BJ (cell line): ENCODE measurements around the gene RLN3. TPM values are rescaled to one million over a fixed set of nuclear protein-coding genes. Genes with fewer than 3 reads are reported as not detected.

Experiments used
- CTCF ChIA-PET: fragments of 350-600 bp; formaldehyde crosslinking; extraction: SDS; loops from one replicate; lab custom pipeline; 2021; ENCODE audit warnings: antibody characterized with exemption, inconsistent platforms; lab: Yijun Ruan, JAX
- POLR2A ChIA-PET: fragments of 300-600 bp; sonication (Branson Sonifier 250); formaldehyde crosslinking; extraction: SDS; loops from one replicate; lab custom pipeline; 2021; ENCODE audit warnings: antibody characterized with exemption; lab: Charles Lee
- DNase-seq: peaks from one replicate; pipeline ENCODE4 v3.0.0-alpha.2; 2011; ENCODE audit warnings: low read depth
- H3K27me3 ChIP-seq: 2 replicates; pipeline ENCODE4 v1.6.0; 2011; ENCODE audit warnings: low read length; ENCODE audit not compliant: control insufficient read depth, insufficient read depth
- H3K36me3 ChIP-seq: 2 replicates; pipeline ENCODE4 v1.5.1; 2011; ENCODE audit warnings: low read length; ENCODE audit not compliant: control insufficient read depth, insufficient read depth
- H3K4me3 ChIP-seq: 2 replicates; pipeline ENCODE4 v1.5.1; 2011; ENCODE audit warnings: low read depth, mild to moderate bottlenecking, control low read depth, low read length
- CTCF ChIP-seq: IDR thresholded peaks from 2 replicates; pipeline ENCODE4 v1.5.1; 2011; ENCODE audit warnings: low read depth, mild to moderate bottlenecking, control low read depth, inconsistent platforms, low read length, moderate library complexity; ENCODE audit not compliant: insufficient read depth
- polyA plus RNA-seq: library from polyadenylated mRNA; depleted of rRNA; stranded (reverse); fragments of >200 nt; gene quantifications from 2 replicates; pipeline ENCODE4 v1.2.3, GENCODE V29; 2011

The RLN3 gene
- polyA plus RNA-seq, 1 experiment: not detected

DNA sequence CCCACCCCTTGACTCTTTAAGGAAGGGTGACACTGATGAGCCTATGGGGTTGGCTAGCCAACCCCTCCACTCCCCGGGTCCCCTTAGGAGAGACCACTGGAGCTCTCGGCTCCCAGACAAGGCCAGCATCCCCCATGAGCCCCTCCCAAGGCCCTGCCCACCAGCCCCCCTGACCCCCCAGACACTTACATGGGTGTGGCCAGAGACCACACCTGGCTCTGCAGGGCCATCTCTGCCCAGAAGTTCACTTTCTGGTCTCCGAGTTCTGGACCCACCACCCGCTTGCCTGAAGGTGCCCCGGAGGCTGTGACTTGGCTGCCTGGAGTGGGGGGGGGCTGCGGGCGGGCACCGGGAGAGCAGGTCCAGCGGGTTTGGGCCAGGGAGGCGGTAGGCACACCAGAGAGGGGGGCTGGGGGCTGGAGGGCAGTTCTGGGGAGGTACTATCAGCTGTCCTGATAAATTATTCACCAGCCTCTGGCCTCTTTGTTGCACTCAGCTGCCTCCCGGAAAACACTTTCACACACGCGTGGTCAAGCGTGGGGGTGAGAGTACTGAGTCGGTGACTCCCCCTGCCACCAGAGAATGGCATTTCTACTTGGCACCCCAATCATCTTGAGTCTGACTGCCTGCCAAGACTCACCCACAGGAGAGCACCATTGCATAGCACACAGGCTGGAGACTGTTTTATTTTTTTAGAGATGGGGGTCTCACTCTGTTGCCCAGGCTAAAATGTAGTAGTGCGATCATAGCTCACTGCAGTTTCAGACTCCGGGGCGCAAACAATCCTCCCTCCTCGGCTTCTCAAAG, 34.0 kb downstream of the RLN3 start, which contains the start of gene PALM3:
Gene PALM3 (minus strand): TSS at position 326 of the 807 bp plus-strand sequence. CDS start 96 bp downstream, at position 230.
- no peak within 1 kb of the TSS for H3K4me3 ChIP-seq
- no peak for TF ChIP-seq CTCF
- CTCF ChIA-PET: interaction anchor here (1.3 to 8.7 kb wide), 5 partner anchors 9 to 53 kb away, joined by 4 to 115 read pairs (median 5); partner anchors contain the start of genes IL27RA and MISP3
- POLR2A ChIA-PET: no interaction called here
- no peak for DNase-seq
- H3K27me3 ChIP-seq: peaks cover 8% of the 10 kb centered on the region; the same call in 1 of the 2 replicates
- H3K36me3 ChIP-seq: no peaks in the 10 kb centered on the region

DNA sequence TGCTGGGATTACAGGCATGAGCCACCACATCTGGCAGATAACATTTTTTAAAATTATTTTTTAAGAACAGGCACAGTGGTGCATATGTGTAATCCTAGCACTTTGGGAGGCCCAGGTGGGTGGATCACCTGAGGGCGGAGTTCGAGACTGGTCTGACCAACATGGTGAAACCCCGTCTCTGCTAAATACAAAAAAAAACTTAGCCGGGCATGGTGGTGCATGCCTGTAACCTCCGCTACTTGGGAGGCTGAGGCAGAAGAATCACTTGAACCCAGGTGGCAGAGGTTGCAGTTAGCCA, 34.6 kb downstream of the RLN3 start:
- POLR2A ChIA-PET: no interaction called here
- H3K36me3 ChIP-seq: no peaks in the 10 kb centered on the region
- DNase-seq: no peak

GRCh38 chr19:14063105-14063504, 35.2 kb downstream of the RLN3 start:
- Histone ChIP-seq H3K27me3 (peaks cover 8% of the 10 kb centered on the region; the same call in 1 of the 2 replicates), H3K4me3 (no peak overlapping the region), H3K36me3 (no peaks in the 10 kb centered on the region)
- ChIA-PET CTCF (interaction anchor here (1.3 to 8.7 kb wide), 2 partner anchors 9 to 32 kb away, joined by 4 to 115 read pairs; partner anchors contain the start of genes IL27RA and MISP3), POLR2A (no interaction called here)
- no peak for DNase-seq
- no peak for TF ChIP-seq CTCF

More for the DNA sequence above, 34.6 kb downstream of the RLN3 start:
- CTCF ChIA-PET: interaction anchor here (1.3 to 8.7 kb wide), 3 partner anchors 9 to 31 kb away, joined by 4 to 115 read pairs (median 5); partner anchors contain the start of genes IL27RA and MISP3
- no peak for TF ChIP-seq CTCF
- Histone ChIP-seq H3K4me3 (no peak overlapping the region), H3K27me3 (peaks cover 8% of the 10 kb centered on the region; the same call in 1 of the 2 replicates)

DNA sequence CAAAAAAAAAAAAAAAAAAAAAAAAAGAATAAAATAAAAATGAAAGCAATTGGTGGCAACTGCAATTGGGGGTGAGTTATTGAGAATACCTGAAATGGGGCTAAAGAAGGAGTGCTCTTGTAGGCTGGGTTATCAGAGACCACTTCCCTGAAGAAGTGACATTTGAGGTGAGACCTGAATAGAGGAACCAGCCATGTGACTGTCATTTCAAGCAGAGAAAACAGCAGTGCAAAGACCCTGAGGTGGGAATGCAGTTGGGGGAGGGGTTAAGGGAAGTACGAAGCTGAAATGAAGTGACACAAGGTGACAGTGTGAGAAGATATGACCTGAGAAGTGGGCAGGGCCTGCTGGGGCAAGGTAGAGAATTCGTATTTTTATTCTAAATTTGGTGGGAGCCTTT, 38.2 kb downstream of the RLN3 start:
- POLR2A ChIA-PET: no interaction called here
- Histone ChIP-seq H3K4me3 (no peak overlapping the region), H3K27me3 (no peaks in the 10 kb centered on the region), H3K36me3 (no peaks in the 10 kb centered on the region)
- CTCF ChIA-PET: interaction anchor here (0.9 kb wide), 1 partner anchor 18 kb away, joined by 4 read pairs; no protein-coding TSS in a partner anchor
- no peak for TF ChIP-seq CTCF
- DNase-seq: no peak

DNA sequence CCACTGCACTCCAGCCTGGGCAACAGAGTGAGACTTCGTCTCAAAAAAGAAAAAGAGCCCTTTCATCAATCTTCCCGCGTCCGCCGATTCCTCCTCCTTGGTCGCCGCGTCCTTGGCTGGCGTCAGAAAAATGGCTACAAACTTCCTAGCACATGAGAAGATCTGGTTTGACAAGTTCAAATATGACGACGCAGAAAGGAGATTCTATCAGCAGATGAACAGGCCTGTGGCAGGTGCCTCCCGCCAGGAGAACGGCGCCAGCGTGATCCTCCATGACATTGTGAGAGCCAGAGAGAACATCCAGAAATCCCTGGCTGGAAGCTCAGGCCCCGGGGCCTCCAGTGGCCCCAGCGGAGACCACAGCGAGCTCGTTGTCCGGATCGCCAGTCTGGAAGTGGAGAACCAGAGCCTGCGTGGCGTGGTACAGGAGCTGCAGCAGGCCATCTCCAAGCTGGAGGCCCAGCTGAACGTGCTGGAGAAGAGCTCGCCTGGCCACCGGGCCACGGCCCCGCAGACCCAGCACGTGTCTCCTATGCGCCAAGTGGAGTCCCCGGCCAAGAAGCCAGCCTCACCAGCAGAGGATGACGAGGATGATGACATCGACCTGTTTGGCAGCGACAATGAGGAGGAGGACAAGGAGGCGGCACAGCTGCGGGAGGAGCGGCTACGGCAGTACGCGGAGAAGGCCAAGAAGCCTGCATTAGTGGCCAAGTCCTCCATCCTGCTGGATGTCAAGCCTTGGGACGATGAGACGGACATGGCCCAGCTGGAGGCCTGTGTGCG, 42.5 kb downstream of the RLN3 start:
- no peak for DNase-seq
- ChIA-PET POLR2A (interaction anchor here (0.5 kb wide), 1 partner anchor 201 kb away, joined by 3 read pairs; no protein-coding TSS in a partner anchor), CTCF (interaction anchor here (0.6 to 6.0 kb wide), 11 partner anchors 11 to 274 kb away, joined by 3 to 115 read pairs (median 4); partner anchors contain the start of genes ASF1B, NANOS3 and PALM3)
- Histone ChIP-seq H3K27me3 (no peaks in the 10 kb centered on the region), H3K4me3 (no peak overlapping the region), H3K36me3 (no peaks in the 10 kb centered on the region)
- TF ChIP-seq CTCF: no peak
